Tibial nerve (tissue), 4 donors: Measurements from ENCODE around the gene LSG1. TPM values are rescaled to one million over a fixed set of nuclear protein-coding genes. Genes with fewer than 3 reads are reported as not detected.

Experiments
- DNase-seq, 2 donors: peaks; one replicate each; pipeline ENCODE4 v3.0.0-alpha.2; 2019; ENCODE audit warnings: low spot score in 2 of 2
- H3K27ac ChIP-seq, 4 donors: fragments of 200-600 bp; sonication (generic) in 3 of 4; one replicate each; pipeline ENCODE4 v1.5.1; 2017 to 2019; ENCODE audit warnings: mild to moderate bottlenecking in 1 of 4
- H3K27me3 ChIP-seq, 2 donors: fragments of 200-600 bp; sonication (generic) in 1 of 2; one replicate each; pipeline versions ENCODE4 v1.5.1 to v1.6.0; 2017 to 2019
- H3K36me3 ChIP-seq, 3 donors: fragments of 200-600 bp; sonication (generic); one replicate each; pipeline ENCODE4 v1.5.1; 2018 to 2019
- H3K4me1 ChIP-seq, 4 donors: fragments of 200-600 bp; sonication (generic) in 3 of 4; one replicate each; pipeline ENCODE4 v1.5.1; 2017 to 2019
- H3K4me3 ChIP-seq, 4 donors: fragments of 200-600 bp; sonication (generic) in 3 of 4; one replicate each; pipeline ENCODE4 v1.5.1; 2017 to 2019; ENCODE audit warnings: mild to moderate bottlenecking in 1 of 4, moderate library complexity in 1 of 4
- H3K9me3 ChIP-seq, 4 donors: fragments of 200-600 bp; sonication (generic) in 3 of 4; one replicate each; pipeline ENCODE4 v1.5.1; 2017 to 2019
- EP300 ChIP-seq, 2 donors: sonication (generic); formaldehyde crosslinking; IDR thresholded peaks; one replicate each; pipeline ENCODE4 v1.6.1; 2017; ENCODE audit warnings: antibody characterized with exemption in 2 of 2, mild to moderate bottlenecking in 1 of 2
- POLR2A ChIP-seq, 2 donors: fragments of 450-650 bp; IDR thresholded peaks; one replicate each; pipeline ENCODE4 v1.6.1; 2017; ENCODE audit warnings: antibody characterized with exemption in 2 of 2, mild to moderate bottlenecking in 2 of 2, moderate library complexity in 2 of 2
- WGBS, 2 donors: methylation state at CpG; one replicate each; pipeline ENCODE4 v1.1.5; 2018; 5-methylcytosine and 5-hydroxymethylcytosine counted together
- total RNA-seq, 4 donors: library from RNA; depleted of rRNA; stranded (reverse); fragments of >200 nt; gene quantifications; one replicate each; pipeline ENCODE4 v1.1.0, GENCODE V29; 2016
- TF ChIP-seq, protein P1 (sequence below), 5 experiments: fragments of 200-600 bp in 3 of 5; fragments of 450-650 bp in 2 of 5; sonication (generic) in 3 of 5; IDR thresholded peaks; one replicate each; pipeline ENCODE4 v1.5.1; 2016 to 2019; ENCODE audit warnings: antibody characterized with exemption in 5 of 5, mild to moderate bottlenecking in 3 of 5, moderate library complexity in 2 of 5

The LSG1 gene
- total RNA-seq, 4 donors from 2014 or later = 24.9 to 64.5 (median 39.3) TPM

DNA sequence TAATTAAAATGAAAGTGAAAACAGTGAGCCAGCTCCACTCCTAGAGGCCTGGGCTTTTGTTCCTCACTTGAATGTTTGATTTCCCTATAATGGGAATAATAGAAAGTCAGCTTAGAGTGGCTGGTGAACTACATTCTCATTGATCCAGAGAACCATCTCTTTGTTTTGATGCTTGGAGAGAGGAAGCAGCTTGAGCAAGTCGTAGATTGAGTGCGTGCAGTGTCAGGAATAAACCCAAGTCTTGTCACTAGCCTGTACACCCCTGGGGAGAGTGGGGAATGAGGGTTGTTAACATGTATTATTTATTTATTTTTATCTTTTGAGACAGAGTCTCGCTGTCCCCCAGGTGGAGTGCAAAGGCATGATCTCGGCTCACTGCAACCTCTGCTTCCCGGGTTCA is 885 bp upstream of the LSG1 start:
- 31 to 43% methylated on average over 5 of the region's 5 CpGs for WGBS, 2 donors
- peak overlapping the region; percentile 86 to 91 (median 88) for H3K27ac ChIP-seq
- peak overlapping the region; percentile 75 to 87 (median 83) for H3K4me3 ChIP-seq
- no peak for DNase-seq
- H3K36me3 ChIP-seq = peaks cover 0 to 15% (median 2%) of the 10 kb centered on the region in 3 donors
- H3K27me3 ChIP-seq = peaks cover 0 to 5% of the 10 kb centered on the region in 2 donors
- H3K9me3 ChIP-seq = no peaks in the 10 kb centered on the region
- TF ChIP-seq, protein P1, sequence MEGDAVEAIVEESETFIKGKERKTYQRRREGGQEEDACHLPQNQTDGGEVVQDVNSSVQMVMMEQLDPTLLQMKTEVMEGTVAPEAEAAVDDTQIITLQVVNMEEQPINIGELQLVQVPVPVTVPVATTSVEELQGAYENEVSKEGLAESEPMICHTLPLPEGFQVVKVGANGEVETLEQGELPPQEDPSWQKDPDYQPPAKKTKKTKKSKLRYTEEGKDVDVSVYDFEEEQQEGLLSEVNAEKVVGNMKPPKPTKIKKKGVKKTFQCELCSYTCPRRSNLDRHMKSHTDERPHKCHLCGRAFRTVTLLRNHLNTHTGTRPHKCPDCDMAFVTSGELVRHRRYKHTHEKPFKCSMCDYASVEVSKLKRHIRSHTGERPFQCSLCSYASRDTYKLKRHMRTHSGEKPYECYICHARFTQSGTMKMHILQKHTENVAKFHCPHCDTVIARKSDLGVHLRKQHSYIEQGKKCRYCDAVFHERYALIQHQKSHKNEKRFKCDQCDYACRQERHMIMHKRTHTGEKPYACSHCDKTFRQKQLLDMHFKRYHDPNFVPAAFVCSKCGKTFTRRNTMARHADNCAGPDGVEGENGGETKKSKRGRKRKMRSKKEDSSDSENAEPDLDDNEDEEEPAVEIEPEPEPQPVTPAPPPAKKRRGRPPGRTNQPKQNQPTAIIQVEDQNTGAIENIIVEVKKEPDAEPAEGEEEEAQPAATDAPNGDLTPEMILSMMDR (IDR thresholded peaks at IDR 0.05) = no peak
- TF ChIP-seq EP300 (IDR thresholded peaks at IDR 0.05) (no peak), POLR2A (IDR thresholded peaks at IDR 0.05) (no peak)
- H3K4me1 ChIP-seq = peaks cover 0 to 28% (median 15%) of the 10 kb centered on the region in 4 donors

DNA sequence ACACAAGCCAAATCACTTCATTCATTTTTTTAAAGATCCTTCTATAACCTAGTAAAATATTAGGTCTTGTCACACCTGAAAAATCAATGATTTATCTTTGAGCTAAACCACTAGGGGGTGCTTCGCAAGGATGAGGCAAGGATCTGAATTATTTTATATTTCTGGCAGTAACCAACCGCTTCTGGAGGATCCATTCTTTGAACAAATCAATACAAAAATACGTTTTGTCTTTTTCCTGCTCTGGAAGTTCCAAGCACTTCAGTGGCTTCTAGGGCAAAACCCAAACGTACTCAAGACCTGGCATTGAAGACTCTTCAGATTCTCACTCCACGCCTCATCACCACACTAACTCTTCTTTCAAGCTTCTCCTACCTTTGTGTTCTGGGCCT is 486 bp downstream of the LSG1 start:
- TF ChIP-seq EP300 (IDR thresholded peaks at IDR 0.05) = no peak
- TF ChIP-seq, protein P1 (IDR thresholded peaks at IDR 0.05) = peak in 3 of 5 experiments; percentile 24 to 59 (median 30)

DNA sequence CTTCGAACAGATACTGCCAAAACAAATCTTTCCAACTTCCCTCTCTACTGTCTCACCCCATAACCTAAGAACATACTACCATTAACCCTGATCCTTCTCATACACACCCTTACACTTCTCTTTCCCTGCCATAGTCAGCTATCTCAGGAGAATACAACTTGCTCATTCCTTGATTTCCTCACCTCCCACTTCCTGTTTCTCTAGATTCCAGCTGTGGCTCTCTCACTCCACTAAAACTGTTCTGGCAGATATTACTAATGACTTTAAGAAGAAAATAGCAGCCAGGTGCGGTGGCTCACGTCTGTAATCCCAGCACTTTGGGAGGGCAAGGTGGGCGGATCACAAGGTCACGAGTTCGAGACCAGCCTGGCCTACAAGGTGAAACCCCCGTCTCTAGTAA is 4.6 kb downstream of the LSG1 start:
- H3K27me3 ChIP-seq = no peaks in the 10 kb centered on the region

More for the DNA sequence above, 486 bp downstream of the LSG1 start:
- H3K4me1 ChIP-seq = peaks cover 0 to 32% (median 15%) of the 10 kb centered on the region in 4 donors
- peaks cover 0 to 19% (median 2%) of the 10 kb centered on the region in 3 donors for H3K36me3 ChIP-seq
- no peak for DNase-seq
- peak overlapping the region; percentile 86 to 91 (median 88) for H3K27ac ChIP-seq
- 0 to 1% methylated on average over 5 of the region's 5 CpGs for WGBS, 2 donors
- H3K4me3 ChIP-seq = peak overlapping the region; percentile 75 to 87 (median 83)
- H3K27me3 ChIP-seq = peaks cover 0 to 3% of the 10 kb centered on the region in 2 donors
- H3K9me3 ChIP-seq = no peaks in the 10 kb centered on the region

DNA sequence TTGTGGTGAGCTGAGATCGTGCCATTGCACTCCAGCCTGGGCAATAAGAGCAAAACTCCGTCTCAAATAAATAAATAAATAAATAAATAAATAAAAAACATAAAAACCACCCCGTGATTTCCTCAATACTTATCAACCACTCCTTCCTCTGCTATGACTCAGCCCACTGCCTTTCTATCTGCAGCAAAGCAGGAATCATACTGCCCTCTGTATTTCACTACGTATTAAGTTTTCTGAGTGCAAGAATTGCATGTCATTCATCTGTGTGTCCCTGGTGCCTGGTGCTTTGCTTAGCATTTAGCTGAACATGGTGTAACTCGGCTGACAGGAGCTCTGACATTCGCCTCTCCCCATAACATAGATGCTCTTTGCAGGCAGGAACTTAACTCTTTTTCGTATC is 7.1 kb downstream of the LSG1 start:
- no peak for TF ChIP-seq POLR2A (IDR thresholded peaks at IDR 0.05)
- 89 to 95% methylated on average over 7 of the region's 7 CpGs for WGBS, 2 donors
- peaks cover 2 to 79% (median 6%) of the 10 kb centered on the region in 3 donors for H3K36me3 ChIP-seq

More for the DNA sequence above, 4.6 kb downstream of the LSG1 start:
- DNase-seq = no peak
- WGBS, 2 donors = 60 to 83% methylated on average over 7 of the region's 7 CpGs
- Histone ChIP-seq H3K36me3 (peaks cover 0 to 56% (median 2%) of the 10 kb centered on the region in 3 donors), H3K4me3 (no peak overlapping the region), H3K4me1 (peaks cover 0 to 26% (median 13%) of the 10 kb centered on the region in 4 donors), H3K9me3 (no peaks in the 10 kb centered on the region), H3K27ac (no peak overlapping the region)
- no peak for TF ChIP-seq POLR2A (IDR thresholded peaks at IDR 0.05)
- TF ChIP-seq, protein P1 (IDR thresholded peaks at IDR 0.05) = no peak
- TF ChIP-seq EP300 (IDR thresholded peaks at IDR 0.05) = no peak

DNA sequence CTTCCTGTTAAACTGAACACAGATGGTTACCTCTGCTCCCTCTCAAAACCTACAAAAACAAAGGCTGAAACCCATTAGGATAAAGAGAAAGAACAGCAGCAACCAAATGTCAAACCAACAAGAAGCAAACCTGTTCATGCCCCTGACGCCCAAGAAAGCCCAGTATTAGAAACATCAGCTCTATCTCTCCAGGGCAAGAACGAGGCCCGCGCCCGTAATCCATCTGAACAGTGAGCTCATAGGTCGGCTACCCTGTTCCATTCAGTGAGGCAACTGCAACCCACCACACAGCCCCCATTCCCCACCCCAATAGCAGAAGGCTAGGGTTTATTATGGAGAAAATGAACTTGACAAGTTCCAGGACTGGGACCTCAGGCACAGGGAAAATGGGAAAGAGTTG is 10.0 kb downstream of the LSG1 start:
- WGBS, 2 donors = 68 to 75% methylated on average over 6 of the region's 6 CpGs
- H3K27me3 ChIP-seq = no peaks in the 10 kb centered on the region
- H3K4me1 ChIP-seq = no peaks in the 10 kb centered on the region
- DNase-seq = no peak
- no peak overlapping the region for H3K27ac ChIP-seq
- H3K36me3 ChIP-seq = peaks cover 0 to 93% (median 24%) of the 10 kb centered on the region in 3 donors
- H3K9me3 ChIP-seq = no peaks in the 10 kb centered on the region
- no peak overlapping the region for H3K4me3 ChIP-seq
- TF ChIP-seq, protein P1 (IDR thresholded peaks at IDR 0.05) = no peak
- no peak for TF ChIP-seq EP300 (IDR thresholded peaks at IDR 0.05)
- TF ChIP-seq POLR2A (IDR thresholded peaks at IDR 0.05) = no peak

More for the DNA sequence above, 7.1 kb downstream of the LSG1 start:
- DNase-seq = no peak
- peaks cover 0 to 9% (median under 1%) of the 10 kb centered on the region in 4 donors for H3K4me1 ChIP-seq
- H3K27me3 ChIP-seq = no peaks in the 10 kb centered on the region
- H3K9me3 ChIP-seq = no peaks in the 10 kb centered on the region
- H3K4me3 ChIP-seq = no peak overlapping the region
- H3K27ac ChIP-seq = no peak overlapping the region
